Ovary (tissue), 9 donors: ENCODE results near the gene WFIKKN2. TPM values are rescaled to one million over a fixed set of nuclear protein-coding genes. Genes with fewer than 3 reads are reported as not detected.

Source experiments
- DNase-seq, 5 donors: peaks; one replicate each; pipeline ENCODE4 v3.0.0-alpha.2; 2019 to 2020
- H3K27ac ChIP-seq, 2 donors: fragments of 200-600 bp; one replicate each; pipeline versions ENCODE4 v1.5.1 to v1.8.0; 2019 to 2022
- H3K27me3 ChIP-seq: fragments of 200-600 bp; one replicate; pipeline ENCODE4 v1.8.0; 2022
- H3K36me3 ChIP-seq: fragments of 200-600 bp; sonication (generic); one replicate; pipeline ENCODE4 v1.5.1; 2019
- H3K4me1 ChIP-seq: one replicate; pipeline ENCODE4 v1.8.1; 2013; ENCODE audit warnings: mild to moderate bottlenecking, moderate library complexity; ENCODE audit not compliant: insufficient read depth
- H3K4me3 ChIP-seq: fragments of 200-600 bp; sonication (generic); one replicate; pipeline ENCODE4 v1.5.1; 2017
- H3K9me3 ChIP-seq, 2 donors: fragments of 200-600 bp in 1 of 2; sonication (generic) in 1 of 2; one replicate each; pipeline versions ENCODE4 v1.5.1 to v1.8.1; 2013 to 2019; ENCODE audit warnings: mild to moderate bottlenecking in 1 of 2, moderate library complexity in 1 of 2
- CTCF ChIP-seq, 3 donors: fragments of 450-650 bp in 2 of 3; fragments of 200-600 bp in 1 of 3; IDR thresholded peaks; one replicate each; pipeline versions ENCODE4 v1.5.1 to v1.8.0; 2016 to 2022; ENCODE audit warnings: antibody characterized with exemption in 3 of 3, mild to moderate bottlenecking in 1 of 3
- EP300 ChIP-seq: sonication (generic); formaldehyde crosslinking; IDR thresholded peaks from one replicate; pipeline ENCODE4 v1.6.1; 2017; ENCODE audit warnings: antibody characterized with exemption
- POLR2A ChIP-seq: fragments of 450-650 bp; IDR thresholded peaks from one replicate; pipeline ENCODE4 v1.6.1; 2017; ENCODE audit warnings: antibody characterized with exemption, mild to moderate bottlenecking, moderate library complexity
- WGBS, 3 donors: extraction: QIAGEN DNeasy Blood & Tissue Kit in 1 of 3; methylation state at CpG; one replicate each; pipeline versions ENCODE4 v1.1.5 to v1.1.7; 2013 to 2017; 5-methylcytosine and 5-hydroxymethylcytosine counted together
- intact Hi-C, 4 donors: fragments of 100-400 bp; cut with DNase I; formaldehyde crosslinking; loops; one replicate each; pipeline versions ENCODE4 v1.11.0 to v1.15.1; 2022 to 2023
- polyA plus RNA-seq, 2 donors: library from polyadenylated mRNA; stranded (reverse); fragments of 200-250 nt in 1 of 2; fragments of 350-450 nt in 1 of 2; fragmentation: Illumina TruSeq in 1 of 2; extraction: RNeasy Lipid Tissue Mini Kit (QIAGEN cat#74804) in 1 of 2; gene quantifications; one replicate each; pipeline ENCODE4 v1.2.3, GENCODE V29; 2013 to 2014
- total RNA-seq, 7 donors: library from RNA; depleted of rRNA in 2 of 7; stranded (reverse); fragments of >200 nt in 2 of 7; fragmentation: NEBNext Ultra II Directional in 3 of 7; extraction: Animal tissue kit (Norgen Biotek cat#: 25700) in 3 of 7; gene quantifications; one replicate each; pipeline versions ENCODE4 v1.1.0 to v1.2.4, GENCODE V29; 2016 to 2023
- donor health status: DM: no; HTN: no; CAD: no; lungs with moderate emphysema.
- donor health status: DM: no; HTN: no; CAD: no.
- donor health status: Bipolar disorder and iron deficiency.
- donor health status: DM: yes; HTN: yes; CAD: no.
- donor health status: DM: no; HTN: no; CAD: no.
- donor health status: DM: yes; HTN: yes; CAD: no.

The WFIKKN2 gene
- total and polyA plus RNA-seq, 9 donors, result 20.9 to 178 (median 91.3) TPM

- no peak for TF ChIP-seq EP300
- no peak for TF ChIP-seq POLR2A
- TF ChIP-seq CTCF (IDR thresholded peaks at IDR 0.05), result no peak
- 85 to 92% (median 87%) methylated on average over 38 of the region's 38 CpGs for WGBS, 3 donors
- Histone ChIP-seq H3K9me3 (no peaks in the 10 kb centered on the region), H3K4me1 (peaks cover 24% of the 10 kb centered on the region), H3K36me3 (no peaks in the 10 kb centered on the region), H3K27ac (peak overlapping the region; percentile 73 to 92), H3K27me3 (no peaks in the 10 kb centered on the region), H3K4me3 (no peak overlapping the region)
- peak in 2 of 5 donors; percentile 26 to 50 for DNase-seq
- intact Hi-C loops, result loop anchor here in 2 of 4 donors (5.0 to 10.0 kb wide), 2 partner anchors 286 to 289 kb away; partner anchors contain the start of gene SPATA20 (in 2 of the 2)
Measured at GRCh38 chr17:50833510-50834428, 1.6 kb upstream of the WFIKKN2 start.

- Histone ChIP-seq H3K27ac (peak overlapping the region; percentile 73 to 92), H3K27me3 (no peaks in the 10 kb centered on the region)
- 12 to 20% (median 17%) methylated on average over 38 of the region's 38 CpGs for WGBS, 3 donors
Measured at GRCh38 chr17:50834429-50835300, 721 bp upstream of the WFIKKN2 start.

GRCh38 chr17:50836826-50837225 is 1.4 kb downstream of the WFIKKN2 start:
- intact Hi-C loops, result loop anchor here in 1 of 4 donors (10.0 kb wide), 1 partner anchor 292 kb away; the partner anchor contains the start of gene SPATA20
- no peak for DNase-seq
- Histone ChIP-seq H3K27me3 (no peaks in the 10 kb centered on the region), H3K36me3 (no peaks in the 10 kb centered on the region), H3K9me3 (no peaks in the 10 kb centered on the region), H3K4me3 (no peak overlapping the region), H3K27ac (peak overlapping the region; percentile 7 to 46), H3K4me1 (peaks cover 17% of the 10 kb centered on the region)
- TF ChIP-seq POLR2A (no peak), CTCF (IDR thresholded peaks at IDR 0.05) (no peak), EP300 (no peak)
- 86 to 92% (median 86%) methylated on average over 11 of the region's 11 CpGs for WGBS, 3 donors

More at GRCh38 chr17:50834429-50835300, 721 bp upstream of the WFIKKN2 start:
- TF ChIP-seq POLR2A (peak; percentile 46), CTCF (IDR thresholded peaks at IDR 0.05) (no peak)
- H3K9me3 ChIP-seq, result no peaks in the 10 kb centered on the region
- H3K4me1 ChIP-seq, result peaks cover 22% of the 10 kb centered on the region
- DNase-seq, result peak in 2 of 5 donors; percentile 93 to 95
- no peaks in the 10 kb centered on the region for H3K36me3 ChIP-seq
- H3K4me3 ChIP-seq, result peak overlapping the region; percentile 31
- intact Hi-C loops, result loop anchor here in 2 of 4 donors (5.0 to 10.0 kb wide), 2 partner anchors 287 to 290 kb away; partner anchors contain the start of gene SPATA20 (in 2 of the 2)

- intact Hi-C loops, result loop anchor here in 1 of 4 donors (10.0 kb wide), 1 partner anchor 293 kb away; the partner anchor contains the start of gene SPATA20
- no peaks in the 10 kb centered on the region for H3K36me3 ChIP-seq
- WGBS, 3 donors, result 78 to 85% (median 82%) methylated on average over 7 of the region's 7 CpGs
Measured at GRCh38 chr17:50837286-50837979, 2.0 kb downstream of the WFIKKN2 start.

More at GRCh38 chr17:50837286-50837979, 2.0 kb downstream of the WFIKKN2 start:
- TF ChIP-seq EP300 (no peak), CTCF (IDR thresholded peaks at IDR 0.05) (no peak), POLR2A (no peak)
- Histone ChIP-seq H3K27ac (peak overlapping the region; percentile 24 to 46), H3K4me3 (no peak overlapping the region), H3K9me3 (no peaks in the 10 kb centered on the region), H3K4me1 (peaks cover 14% of the 10 kb centered on the region), H3K27me3 (no peaks in the 10 kb centered on the region)
- DNase-seq, result no peak
